HG03159 (cell line): ENCODE measurements around the gene DLL1.

Experiments used
- ATAC-seq: cut with Tn5 transposase; IDR thresholded peaks from one replicate; pipeline ENCODE4 v1.9.1; 2021; ENCODE audit warnings: mild to moderate bottlenecking, moderate library complexity; ENCODE audit not compliant: unreplicated experiment

The DLL1 gene

GRCh38 chr6:170253226-170253909 is 37.5 kb downstream of the DLL1 start:
- no peak for ATAC-seq

- ATAC-seq: no peak
Measured at GRCh38 chr6:170251776-170252571, 38.9 kb downstream of the DLL1 start.

GRCh38 chr6:170250981-170251775 is 39.7 kb downstream of the DLL1 start:
- ATAC-seq: no peak

GRCh38 chr6:170250455-170250854 is 40.4 kb downstream of the DLL1 start:
- no peak for ATAC-seq

- no peak for ATAC-seq
Measured at GRCh38 chr6:170249817-170250216, 41.1 kb downstream of the DLL1 start.

GRCh38 chr6:170248861-170249600 is 41.8 kb downstream of the DLL1 start:
- ATAC-seq: no peak

- no peak for ATAC-seq
Measured at GRCh38 chr6:170248111-170248805, 42.6 kb downstream of the DLL1 start.

GRCh38 chr6:170247178-170247701 is 43.6 kb downstream of the DLL1 start:
- ATAC-seq: no peak

- no peak for ATAC-seq
Measured at GRCh38 chr6:170245475-170245992, 45.3 kb downstream of the DLL1 start.

- no peak for ATAC-seq
Measured at GRCh38 chr6:170244721-170245474, 46.0 kb downstream of the DLL1 start.

- no peak for ATAC-seq
Measured at GRCh38 chr6:170243791-170244291, 47.0 kb downstream of the DLL1 start.

- ATAC-seq: no peak
Measured at GRCh38 chr6:170243386-170243785, 47.5 kb downstream of the DLL1 start.

GRCh38 chr6:170238741-170239565 is 51.9 kb downstream of the DLL1 start:
- no peak for ATAC-seq

GRCh38 chr6:170237999-170238740 is 52.7 kb downstream of the DLL1 start:
- ATAC-seq: no peak

GRCh38 chr6:170236131-170236836 is 54.6 kb downstream of the DLL1 start:
- no peak for ATAC-seq

GRCh38 chr6:170235391-170236125 is 55.3 kb downstream of the DLL1 start:
- ATAC-seq: no peak
